ENCODE measurements around the gene C4orf36. TPM values are rescaled to one million over a fixed set of nuclear protein-coding genes. Genes with fewer than 3 reads are reported as not detected.

C4orf36 gene
- 3.2 TPM for total RNA-seq

DNA sequence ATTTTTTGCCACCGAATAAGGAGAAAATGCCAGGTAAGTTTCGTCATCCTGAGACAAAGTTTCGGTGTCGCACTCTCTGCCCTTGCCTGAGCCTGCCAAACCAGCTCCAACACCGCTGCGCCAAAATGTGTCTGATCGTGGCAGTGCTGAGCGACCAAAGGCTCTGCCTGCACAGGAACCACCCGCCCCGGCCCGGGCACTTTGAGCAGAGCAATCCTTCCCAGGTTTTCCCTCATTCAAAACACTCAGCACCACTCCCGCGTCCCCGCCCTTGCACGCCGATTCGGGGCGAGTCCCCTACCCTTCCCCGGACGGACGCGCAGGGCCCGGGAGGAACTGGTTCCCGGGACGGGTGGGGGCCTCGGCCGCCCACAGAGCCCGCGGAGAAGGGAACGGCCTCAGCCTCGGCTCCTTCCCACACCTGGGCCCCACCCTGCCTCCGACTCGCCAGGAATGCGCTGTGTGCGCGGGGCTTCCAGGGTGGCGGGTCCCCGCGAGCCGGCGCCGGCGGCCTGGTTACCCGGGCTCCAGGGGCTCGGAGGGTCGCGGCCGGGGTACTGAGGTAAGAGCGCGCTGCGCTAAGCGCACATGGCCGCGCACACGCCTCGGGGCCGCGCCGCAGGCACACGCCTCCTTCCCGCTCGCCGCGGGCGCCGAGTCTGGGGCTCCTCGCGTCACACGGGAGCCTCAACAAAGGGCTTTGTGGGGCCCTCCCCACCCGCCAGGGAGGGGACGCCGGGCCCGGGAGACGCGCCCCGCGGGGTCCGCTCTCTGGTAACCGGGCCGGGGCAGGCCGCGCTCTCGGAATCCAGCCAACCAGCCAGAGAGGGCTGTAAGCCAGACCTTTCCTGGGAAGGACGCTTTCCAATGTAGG, at the start of gene C4orf36:
Gene C4orf36 (minus strand): TSS at position 661 of the 874 bp plus-strand sequence. CDS start 902 bp downstream, outside the sequence.

GRCh38 chr4:86934771-86935565, 42.7 kb upstream of the C4orf36 start, which contains the start of gene AFF1:
AFF1 (plus strand) TSS chr4:86935011; CDS start chr4:86948534, 13,523 bp downstream.

GRCh38 chr4:86848732-86849619, 43.2 kb downstream of the C4orf36 start, which contains the start of gene SLC10A6:
SLC10A6 (minus strand) TSS chr4:86849384; CDS start chr4:86849115, 269 bp downstream.

Other genes with a start within 250 kb of the C4orf36 start
- 0.23 TPM for gene SLC10A6, start 43.0 kb downstream of the C4orf36 start, total RNA-seq
- gene AFF1, start 42.6 kb upstream of the C4orf36 start, total RNA-seq, result 4.8 TPM